Limb (tissue), 2 donors: Measurements from ENCODE around the gene SLC30A10.
"Not testable (repeated sequence)": the region's sequence is repeated elsewhere in the genome, so short reads cannot be mapped to it uniquely, and the experiment has no call there.

ENCODE experiments used
- DNase-seq, 2 donors: peaks; one replicate each; pipeline ENCODE4 v3.0.0-alpha.2; 2016; ENCODE audit errors: extremely low spot score in 2 of 2

SLC30A10 gene

DNA sequence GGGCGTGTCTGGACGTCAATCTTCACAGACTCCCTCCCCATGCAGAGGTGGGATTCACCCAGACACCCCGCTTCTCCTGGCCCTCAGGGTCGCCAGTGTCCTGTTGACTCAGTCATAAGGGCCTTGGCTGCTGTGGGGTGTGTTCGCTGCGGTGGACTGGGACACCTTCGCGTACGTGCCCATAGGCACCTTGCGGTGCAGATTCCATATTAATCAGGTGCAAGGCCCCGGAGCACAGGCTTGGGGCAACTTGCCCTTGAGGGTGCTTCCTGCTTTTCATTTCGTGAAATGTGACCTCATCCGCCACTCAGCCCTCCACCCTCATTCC is 398 bp upstream of the SLC30A10 start:
- DNase-seq = no peak

DNA sequence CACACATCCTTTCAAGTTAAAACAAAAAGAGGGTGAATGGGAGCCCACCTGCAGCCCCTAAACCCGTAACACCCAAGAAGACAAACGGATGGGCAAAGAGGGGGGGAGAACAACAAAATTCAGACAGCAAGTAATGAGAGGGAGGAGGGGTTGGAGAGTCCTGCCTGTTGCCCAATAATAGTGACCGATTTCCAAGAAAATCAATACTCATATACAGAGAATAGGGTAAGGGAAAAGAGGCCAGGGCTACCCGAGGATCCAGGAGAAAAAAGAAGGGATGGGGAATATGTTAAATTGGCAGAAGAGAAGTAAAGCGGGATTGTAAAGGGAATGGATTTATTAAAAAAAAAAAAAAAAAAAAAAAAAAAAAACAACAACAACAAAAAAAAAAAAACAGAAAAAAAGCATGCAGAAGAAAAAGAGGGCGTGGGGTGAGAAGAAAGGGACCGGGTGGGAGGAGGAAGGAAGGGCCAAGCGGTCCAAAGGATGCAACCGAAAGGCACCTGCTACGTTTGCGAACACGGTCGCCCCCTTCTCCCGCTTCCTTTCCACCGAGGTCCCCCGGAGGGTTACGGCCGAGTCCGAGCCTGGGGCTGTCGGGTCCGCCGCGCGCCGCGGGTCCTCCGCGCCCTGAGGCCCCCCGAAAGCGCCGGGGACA is 930 bp downstream of the SLC30A10 start:
- DNase-seq = no peak

DNA sequence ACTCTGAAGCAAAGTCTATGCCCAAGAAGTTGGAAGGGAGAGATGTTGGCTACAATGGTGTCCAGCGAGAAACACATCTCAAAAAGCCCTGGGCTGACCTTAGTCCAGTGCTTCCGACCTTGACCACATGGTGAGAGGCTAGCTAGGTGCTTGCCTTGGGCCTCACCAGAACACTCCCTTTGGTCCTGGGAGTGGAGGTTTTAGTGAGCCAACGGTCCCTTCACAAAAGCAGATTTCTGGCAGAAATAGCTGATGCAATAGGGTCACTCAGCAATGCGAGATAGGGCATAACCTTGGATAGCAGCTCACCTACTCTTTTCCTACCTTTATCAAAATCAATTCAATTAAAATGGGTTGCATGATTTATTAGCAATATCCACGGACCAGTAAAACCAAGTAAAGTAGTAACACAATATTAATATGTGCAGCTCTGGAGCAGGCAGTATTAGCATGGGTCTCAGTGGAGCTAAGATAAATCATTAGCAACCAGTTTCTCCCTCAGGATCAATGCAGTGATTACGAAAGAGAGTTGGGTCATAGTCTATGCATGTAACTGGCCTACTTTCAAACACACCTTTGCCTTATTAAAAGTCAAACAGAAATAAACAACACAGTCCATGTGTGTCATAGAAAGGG is 1.9 kb downstream of the SLC30A10 start:
- no peak for DNase-seq

DNA sequence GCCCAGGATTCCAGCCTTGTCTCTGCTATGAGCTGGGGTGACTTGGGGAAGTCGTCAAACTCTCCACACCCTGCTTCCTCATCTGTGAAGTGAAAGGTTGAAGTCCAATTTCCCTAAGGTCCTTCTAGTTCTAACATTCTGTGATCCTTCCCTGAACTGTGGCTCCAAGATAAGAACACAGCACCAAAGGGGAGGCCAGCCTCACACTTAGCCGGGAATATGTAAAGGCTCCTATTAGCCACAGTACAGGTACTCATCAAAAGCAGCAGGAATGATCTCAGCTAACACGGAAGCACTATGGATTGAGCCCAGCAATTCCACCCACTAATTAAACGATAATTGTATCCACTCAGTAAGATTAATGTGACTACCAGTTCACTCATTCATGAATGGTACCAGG is 4.0 kb downstream of the SLC30A10 start:
- DNase-seq = no peak

DNA sequence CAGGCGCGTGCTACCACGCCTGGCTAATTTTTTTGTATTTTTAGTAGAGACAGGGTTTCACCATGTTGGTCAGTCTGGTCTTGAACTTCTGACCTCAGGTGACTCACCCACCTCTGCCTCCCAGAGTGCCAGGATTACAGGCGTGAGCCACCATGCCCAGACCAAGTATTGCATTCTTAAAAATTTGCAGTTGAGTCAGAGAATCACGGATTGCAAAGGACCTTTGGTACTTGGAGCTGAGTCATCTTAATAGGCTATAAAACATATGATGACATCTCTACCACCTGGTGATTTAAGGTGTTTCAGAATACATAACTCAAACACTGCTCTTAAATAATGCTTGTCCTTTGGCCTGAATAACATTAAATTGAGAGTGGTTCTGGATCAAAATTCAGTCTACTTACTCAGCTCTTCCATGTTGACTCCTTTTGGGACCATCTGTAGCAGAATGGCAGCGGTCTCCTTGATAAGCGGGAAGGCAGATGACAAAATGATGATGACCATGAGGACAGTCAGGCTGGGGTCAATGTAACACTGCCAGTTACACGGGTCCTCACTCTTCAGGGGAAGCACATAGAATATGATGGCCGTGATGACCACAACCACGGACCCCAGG is 10.4 kb downstream of the SLC30A10 start:
- no peak for DNase-seq

DNA sequence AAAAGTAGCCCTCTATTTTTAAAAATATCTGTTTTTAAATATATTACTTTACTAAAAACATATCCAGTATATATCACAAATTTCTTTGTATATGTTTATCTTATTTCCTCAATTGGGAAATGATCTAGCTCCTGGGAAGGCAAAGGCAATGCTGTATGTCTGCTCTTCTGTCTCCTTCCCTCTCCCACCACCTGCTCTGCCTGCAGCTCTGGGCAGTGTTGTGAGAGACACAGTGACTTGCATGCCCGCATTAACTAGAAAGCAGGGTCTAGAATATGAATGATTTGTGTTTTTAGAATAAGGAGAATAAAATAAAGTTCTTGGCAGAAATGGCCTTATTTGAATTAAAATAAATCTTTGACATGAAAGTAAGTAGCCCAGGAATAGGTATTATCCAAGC is 11.1 kb downstream of the SLC30A10 start:
- no peak for DNase-seq

DNA sequence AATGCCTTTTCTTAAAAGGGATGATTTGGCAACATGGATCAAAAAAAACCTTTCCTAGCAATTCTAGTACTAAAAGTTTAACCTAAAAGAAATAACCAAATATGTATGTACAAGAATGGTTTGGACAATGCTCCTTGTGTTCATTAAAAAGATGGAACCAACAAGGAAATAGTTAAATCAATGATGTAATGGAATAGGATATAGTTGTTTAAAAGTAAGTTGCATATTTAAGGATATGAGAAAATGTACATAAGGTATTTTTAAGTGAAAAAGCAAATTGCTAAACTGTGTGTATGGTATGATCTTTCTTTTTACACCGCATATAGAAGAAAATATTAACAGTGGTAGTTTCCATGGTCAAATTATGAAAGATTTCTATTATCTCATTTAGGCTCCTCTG is 12.1 kb downstream of the SLC30A10 start:
- DNase-seq = no peak

DNA sequence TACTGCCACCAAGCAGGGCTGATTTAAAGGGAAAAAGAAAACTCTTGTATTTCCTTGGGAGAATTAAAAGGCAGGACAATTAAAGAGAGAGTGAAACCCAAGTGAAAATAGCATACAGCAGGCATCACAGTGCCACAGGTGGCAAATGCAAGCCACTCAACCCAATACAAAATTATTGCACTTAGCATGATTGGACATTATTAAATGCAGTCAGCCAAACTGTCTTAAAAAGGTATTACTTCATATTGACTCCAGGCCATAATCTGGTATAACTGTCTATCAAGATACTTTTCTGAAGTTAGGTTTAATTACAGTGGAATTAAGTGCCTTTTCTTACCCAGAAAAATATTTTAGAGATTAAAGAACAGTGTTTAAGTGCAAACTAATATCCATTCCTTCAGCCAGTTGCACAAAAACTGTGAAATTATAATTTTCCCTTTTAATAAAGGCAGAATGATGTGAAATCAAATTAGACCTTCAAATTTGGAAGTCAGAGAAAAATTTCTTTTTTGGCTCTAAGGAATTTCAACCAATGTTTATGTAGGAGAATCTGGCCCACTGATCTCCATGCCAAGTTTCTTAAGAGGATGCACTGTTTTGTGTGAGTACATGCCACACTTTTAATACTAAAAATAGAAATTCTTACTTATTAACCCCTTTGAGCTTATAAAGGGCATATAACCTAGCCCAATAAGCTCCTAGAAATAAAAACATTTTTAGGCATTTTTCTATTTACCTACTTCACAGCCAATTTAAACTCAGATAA is 15.2 kb downstream of the SLC30A10 start:
- DNase-seq = no peak

DNA sequence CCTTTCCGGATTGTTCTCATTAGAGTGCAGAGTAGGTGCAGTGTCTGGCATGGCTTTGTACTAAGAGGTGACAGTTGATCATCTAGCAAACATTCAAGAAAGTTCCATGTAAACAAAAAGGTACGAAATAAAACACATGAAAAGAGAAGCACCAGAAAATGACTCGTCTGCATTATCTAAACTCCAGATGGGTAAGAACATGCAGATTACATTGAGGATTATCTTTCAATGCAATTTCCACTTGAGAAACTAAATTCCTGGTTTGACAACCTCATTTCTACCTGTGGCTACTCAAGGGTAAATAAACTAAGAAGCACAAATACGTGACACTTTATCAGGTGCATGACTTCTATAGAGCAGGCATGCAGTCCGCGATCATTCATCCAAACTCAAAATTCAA is 17.6 kb downstream of the SLC30A10 start:
- no peak for DNase-seq

DNA sequence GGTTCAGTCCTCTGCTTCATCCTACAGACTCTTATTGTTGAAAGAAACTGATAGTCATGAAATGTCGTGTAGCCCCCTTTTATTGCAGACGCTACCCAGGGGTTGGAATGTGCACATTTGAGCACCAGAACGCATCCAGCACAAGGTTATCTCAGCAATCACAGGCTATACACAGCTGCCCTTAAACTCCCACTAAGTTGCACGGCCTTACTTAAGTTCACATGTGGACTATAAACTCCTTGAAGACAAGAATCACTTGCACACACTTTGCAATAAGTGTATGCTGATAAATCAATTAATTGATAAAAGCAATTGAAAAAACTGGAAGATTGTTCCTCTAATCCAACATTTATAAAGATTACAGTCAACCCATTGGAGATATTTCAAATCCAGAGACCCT is 18.9 kb downstream of the SLC30A10 start:
- no peak for DNase-seq

DNA sequence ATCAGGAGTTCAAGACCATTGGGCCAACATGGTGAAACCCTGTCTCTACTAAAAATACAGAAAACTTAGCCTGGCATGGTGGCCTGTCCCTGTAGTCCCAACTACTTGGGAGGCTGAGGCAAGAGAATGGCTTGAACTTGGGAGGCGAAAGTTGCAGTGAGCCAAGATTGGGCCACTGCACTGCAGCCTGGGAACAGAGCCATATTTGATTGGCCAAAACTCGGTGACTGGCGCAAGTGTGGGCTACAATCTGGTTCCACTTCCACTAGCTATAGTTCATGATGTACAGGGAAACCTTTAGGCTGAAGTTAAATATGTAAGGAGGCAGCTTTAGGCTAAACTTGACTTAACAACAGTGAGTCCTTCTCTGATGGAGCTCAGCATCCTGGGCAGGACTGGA is 20.2 kb downstream of the SLC30A10 start:
- no peak for DNase-seq

DNA sequence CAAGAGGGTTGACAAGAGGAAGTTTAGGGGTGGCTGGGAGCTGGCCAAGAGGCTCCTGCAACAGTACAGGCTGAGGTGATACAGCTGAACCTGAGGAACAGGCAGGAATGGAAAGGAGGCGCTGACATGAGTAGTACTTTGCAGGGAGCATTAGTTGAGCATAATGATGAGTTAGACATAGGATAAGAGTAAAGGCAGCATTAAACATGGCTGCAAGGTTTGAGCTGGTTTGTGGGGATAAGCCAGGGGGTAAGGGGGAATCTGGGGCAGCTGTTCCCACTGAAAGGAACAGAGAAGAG is 20.6 kb downstream of the SLC30A10 start:
- no peak for DNase-seq

DNA sequence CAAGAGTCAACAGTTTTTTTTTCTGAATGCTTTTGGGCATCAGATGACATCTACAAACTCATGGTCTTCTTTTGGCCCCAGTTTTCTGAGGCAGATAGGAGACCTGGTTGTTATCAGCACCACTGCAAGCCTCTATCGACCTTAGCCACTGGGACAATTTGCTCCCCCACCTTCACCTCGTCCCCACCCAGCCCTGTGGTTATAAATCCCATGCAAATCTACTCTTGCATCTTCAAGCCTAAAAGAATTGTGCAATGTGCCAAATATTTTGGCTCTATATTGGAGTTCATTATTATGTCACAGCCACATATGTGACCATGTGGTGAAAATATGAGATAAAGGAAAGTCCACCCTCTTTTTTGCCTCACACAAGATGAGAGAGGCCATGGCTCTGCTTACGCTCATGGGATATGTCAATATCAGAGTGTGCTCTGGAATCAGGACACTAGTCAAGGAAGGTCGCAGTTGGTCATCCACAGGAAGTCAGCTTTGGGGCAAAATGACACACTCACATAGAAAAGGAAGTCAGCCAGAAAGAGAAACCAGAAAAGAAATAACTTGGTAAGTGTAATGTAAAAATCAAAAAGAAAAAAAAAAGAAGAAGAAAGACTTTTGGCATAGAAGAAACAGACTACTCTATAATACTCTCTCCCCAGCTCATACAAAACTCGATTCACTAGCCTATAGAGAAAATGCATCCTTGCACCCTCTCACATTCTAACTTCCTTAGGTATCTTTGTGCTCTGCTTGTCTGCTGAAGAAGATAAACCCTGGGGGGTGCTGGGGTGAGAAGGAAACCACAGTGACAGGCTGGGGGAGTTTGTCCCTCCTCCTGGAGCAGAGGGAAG is 21.2 kb downstream of the SLC30A10 start:
- no peak for DNase-seq

DNA sequence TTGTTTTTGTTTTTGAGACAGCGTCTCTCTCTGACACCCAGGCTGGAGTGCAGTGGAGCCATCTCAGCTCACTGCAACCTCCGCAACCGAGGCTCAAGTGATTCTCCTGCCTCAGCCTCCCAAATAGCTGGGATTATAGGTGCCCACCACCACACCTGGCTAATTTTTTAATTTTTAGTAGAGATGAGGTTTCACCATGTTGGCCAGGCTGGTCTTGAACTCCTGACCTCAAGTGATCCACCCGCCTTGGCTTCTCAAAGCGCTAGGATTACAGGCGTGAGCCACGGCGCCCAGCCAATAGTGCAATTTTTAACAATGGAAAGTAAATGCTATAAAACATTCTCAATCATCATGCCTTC is 21.8 kb downstream of the SLC30A10 start:
- not testable (repeated sequence) for DNase-seq

DNA sequence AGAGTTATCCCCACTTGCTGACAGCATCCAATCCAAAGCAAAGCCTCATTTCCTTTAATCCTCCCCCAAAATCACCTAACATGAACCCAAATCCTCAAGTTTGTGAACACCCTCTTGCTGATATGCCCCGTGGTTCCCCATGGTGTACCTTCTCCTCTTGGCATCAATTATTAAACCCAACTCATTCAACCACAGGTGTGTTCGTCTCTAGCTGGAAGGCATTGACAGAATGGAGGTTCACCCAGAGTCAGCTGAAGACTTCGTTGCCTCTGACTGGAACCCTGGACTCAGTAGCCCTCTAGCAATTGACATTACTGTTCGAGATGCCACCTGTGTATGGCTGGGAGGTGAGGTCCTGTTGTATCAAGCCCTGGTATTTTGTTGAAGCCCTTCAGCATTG is 22.8 kb downstream of the SLC30A10 start:
- DNase-seq = no peak

DNA sequence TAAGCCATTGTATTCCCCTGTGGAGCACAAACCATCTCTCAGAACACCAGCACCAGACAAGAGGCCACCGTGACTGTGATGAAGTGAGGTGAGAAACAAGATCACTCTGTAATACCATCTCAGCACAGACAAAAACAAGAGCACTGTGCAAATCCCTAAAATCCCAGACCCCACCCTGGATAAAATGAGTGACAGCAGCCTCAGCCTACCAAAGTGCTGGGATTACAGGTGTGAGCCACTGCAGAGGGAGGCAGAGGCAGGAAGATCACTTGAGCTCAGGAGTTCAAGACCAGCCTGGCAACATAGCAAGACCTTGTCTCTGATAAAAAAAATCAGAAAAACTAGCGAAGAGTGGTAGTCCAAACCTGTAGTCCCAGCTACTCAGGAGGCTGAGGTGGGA is 23.4 kb downstream of the SLC30A10 start:
- DNase-seq = no peak

DNA sequence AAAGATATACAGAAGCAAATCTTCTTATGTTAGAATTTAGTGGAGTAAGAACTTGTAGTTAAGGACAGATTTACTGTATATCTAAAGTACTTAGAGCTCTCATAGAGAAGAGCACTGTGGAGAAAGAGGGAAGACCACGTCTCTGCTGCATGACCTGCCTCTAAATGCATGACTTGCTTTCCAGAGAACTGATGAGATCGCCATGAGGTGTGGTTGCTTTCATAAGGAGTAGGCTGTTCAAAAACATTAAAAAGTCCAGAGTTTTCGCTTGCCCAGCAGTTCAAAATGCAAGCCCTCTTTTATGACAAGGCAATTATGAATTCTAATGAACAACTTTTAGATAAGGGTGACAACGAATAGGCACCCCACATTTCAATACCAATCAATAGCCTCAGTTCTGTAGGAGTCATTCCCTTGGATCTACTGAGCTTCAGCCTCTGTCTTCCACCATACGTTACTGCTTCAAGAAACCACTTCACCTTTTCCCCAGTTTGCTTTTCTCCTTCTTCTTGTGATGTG is 24.9 kb downstream of the SLC30A10 start:
- no peak for DNase-seq

DNA sequence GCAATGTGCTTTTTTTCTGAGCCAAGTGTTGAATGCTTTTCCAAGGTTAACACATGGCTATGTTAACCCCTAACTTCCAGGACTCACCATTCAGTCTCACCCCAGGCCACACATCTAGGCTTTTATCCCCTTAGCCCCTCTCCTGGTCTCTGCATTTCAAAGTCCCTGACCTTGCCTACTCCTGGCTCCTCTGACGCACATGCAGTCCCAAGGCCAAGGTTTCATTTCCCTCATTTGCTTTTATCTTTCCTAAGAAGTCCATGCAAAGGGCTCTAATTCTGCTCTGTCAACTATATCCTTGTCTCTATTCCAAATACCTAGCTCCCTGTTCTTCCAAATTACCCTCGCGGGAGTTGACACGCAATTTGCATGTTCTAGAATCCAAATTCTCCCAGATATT is 25.4 kb downstream of the SLC30A10 start:
- DNase-seq = no peak

DNA sequence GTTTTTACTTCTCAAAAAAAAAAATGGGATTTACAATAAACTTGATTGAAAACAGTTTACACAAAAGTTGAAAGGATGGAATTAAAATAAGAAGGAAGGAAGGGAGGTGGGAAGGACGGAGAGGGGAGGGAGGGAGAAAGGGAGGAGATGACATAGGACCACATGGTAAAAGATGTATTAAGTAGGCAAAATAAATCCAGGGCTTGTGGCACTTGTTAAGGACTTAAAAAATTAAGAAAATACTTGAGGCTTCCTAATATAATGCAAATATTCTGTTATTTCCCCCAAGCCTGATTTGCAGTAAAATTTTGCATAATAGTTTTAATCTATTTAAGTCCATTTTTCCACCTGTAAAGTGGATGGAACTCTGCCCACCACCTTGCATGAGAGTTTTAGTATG is 27.5 kb downstream of the SLC30A10 start:
- DNase-seq = no peak

DNA sequence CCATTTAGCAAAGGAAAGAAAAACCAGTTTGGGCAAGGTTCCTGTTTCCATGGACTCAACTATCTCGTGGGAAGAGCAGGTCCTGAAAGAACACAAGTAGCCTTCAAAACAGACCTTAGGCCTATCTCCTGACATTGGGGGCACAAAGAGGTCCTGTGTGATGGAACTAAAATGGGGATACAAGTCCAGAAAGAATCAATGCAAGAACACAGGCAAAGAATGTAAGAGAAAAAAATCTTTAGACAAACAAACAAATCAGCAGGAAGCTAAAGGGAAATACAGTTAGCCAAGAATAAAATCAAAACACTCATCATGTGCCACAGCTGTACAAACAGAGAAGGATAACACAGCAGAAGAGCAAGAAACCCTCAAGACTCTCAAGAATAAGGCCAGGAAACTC is 28.2 kb downstream of the SLC30A10 start:
- DNase-seq = no peak

DNA sequence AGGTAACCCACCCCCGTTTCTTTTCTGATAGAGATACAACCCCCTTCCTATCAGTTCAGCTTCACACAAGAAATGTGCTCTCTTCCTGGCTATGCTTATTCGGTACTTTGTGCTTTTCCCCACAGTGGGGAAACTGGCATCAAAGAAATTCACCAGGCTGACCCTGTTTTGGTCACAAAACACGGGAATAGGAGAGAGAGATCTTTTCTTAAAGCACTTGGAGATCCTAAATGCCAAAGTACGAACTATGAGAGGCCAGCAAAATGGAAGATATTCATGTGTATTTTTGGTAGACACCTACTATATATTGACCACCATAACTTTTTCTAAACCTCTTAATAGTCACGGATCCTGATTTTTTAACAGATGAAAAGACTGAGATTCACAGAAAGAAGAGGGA is 30.0 kb downstream of the SLC30A10 start:
- no peak for DNase-seq

DNA sequence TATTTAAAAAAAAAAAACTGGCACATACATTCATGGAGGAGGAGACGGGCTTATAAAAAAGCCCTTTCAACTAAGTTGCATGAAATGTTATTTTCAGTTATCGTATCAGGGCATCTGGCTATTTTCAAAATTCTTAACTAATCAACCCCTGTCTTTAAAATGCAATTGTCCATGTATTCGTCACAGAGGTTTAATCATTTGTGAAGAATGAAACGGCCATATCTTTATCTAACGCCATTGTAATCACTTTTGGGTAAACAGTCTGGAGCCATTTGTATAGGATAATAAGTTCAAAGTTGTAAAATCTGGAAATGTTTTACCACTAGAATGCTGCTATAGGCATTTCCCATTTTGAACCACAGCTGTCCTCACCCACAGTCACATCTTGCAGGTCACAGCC is 30.4 kb downstream of the SLC30A10 start:
- DNase-seq = no peak
